GM19468 (cell line): Measurements from ENCODE around the gene ASTN1.

Experiments
- ATAC-seq: cut with Tn5 transposase; IDR thresholded peaks from one replicate; pipeline ENCODE4 v1.9.1; 2021; ENCODE audit warnings: mild to moderate bottlenecking, moderate library complexity, moderate number of reproducible peaks; ENCODE audit not compliant: unreplicated experiment; ENCODE audit errors: extremely low read depth

Gene ASTN1

GRCh38 chr1:177054542-177054941 is 110.0 kb downstream of the ASTN1 start:
- ATAC-seq = no peak

GRCh38 chr1:177053648-177054047 is 110.9 kb downstream of the ASTN1 start:
- ATAC-seq = no peak

GRCh38 chr1:177048314-177049069 is 116.0 kb downstream of the ASTN1 start:
- no peak for ATAC-seq

GRCh38 chr1:177045151-177045550 is 119.4 kb downstream of the ASTN1 start:
- ATAC-seq = no peak

GRCh38 chr1:177044390-177044789 is 120.1 kb downstream of the ASTN1 start:
- no peak for ATAC-seq

- ATAC-seq = no peak
These were observed 120.9 kb downstream of the ASTN1 start for GRCh38 chr1:177043597-177043996.

- ATAC-seq = no peak
These were observed 128.9 kb downstream of the ASTN1 start for GRCh38 chr1:177035586-177035985.

- ATAC-seq = no peak
These were observed 130.9 kb downstream of the ASTN1 start for GRCh38 chr1:177033628-177034027.

GRCh38 chr1:177032434-177032833 is 132.1 kb downstream of the ASTN1 start:
- ATAC-seq = no peak

GRCh38 chr1:177024623-177025022 is 139.9 kb downstream of the ASTN1 start:
- no peak for ATAC-seq

GRCh38 chr1:177023726-177024125 is 140.8 kb downstream of the ASTN1 start:
- no peak for ATAC-seq

- no peak for ATAC-seq
These were observed 141.3 kb downstream of the ASTN1 start for GRCh38 chr1:177023249-177023648.

GRCh38 chr1:177021687-177022086 is 142.8 kb downstream of the ASTN1 start:
- ATAC-seq = no peak

GRCh38 chr1:177020851-177021589 is 143.5 kb downstream of the ASTN1 start:
- ATAC-seq = no peak

GRCh38 chr1:177017287-177017852 is 147.1 kb downstream of the ASTN1 start:
- ATAC-seq = no peak

- no peak for ATAC-seq
These were observed 150.2 kb downstream of the ASTN1 start for GRCh38 chr1:177014325-177014724.

GRCh38 chr1:177012342-177012925 is 152.1 kb downstream of the ASTN1 start:
- no peak for ATAC-seq

GRCh38 chr1:177011508-177011907 is 153.0 kb downstream of the ASTN1 start:
- no peak for ATAC-seq

GRCh38 chr1:177010211-177010825 is 154.2 kb downstream of the ASTN1 start:
- no peak for ATAC-seq

- ATAC-seq = no peak
These were observed 155.9 kb downstream of the ASTN1 start for GRCh38 chr1:177008653-177009052.
